Transverse colon (tissue), 4 donors: ENCODE results near the gene C1orf174. TPM values are rescaled to one million over a fixed set of nuclear protein-coding genes. Genes with fewer than 3 reads are reported as not detected.

Experiments
- DNase-seq: peaks from one replicate; pipeline ENCODE4 v3.0.0-alpha.2; 2019
- H3K27ac ChIP-seq, 4 donors: fragments of 200-600 bp; sonication (generic); 2 replicates each; pipeline ENCODE4 v1.5.1; 2016 to 2018; ENCODE audit warnings: inconsistent platforms in 4 of 4
- H3K27me3 ChIP-seq: fragments of 200-600 bp; sonication (generic); 2 replicates; pipeline ENCODE4 v1.5.1; 2017; ENCODE audit warnings: inconsistent platforms
- H3K36me3 ChIP-seq, 4 donors: fragments of 200-600 bp; sonication (generic); 2 replicates each; pipeline ENCODE4 v1.5.1; 2017 to 2019; ENCODE audit warnings: inconsistent platforms in 4 of 4
- H3K4me1 ChIP-seq, 4 donors: fragments of 200-600 bp; sonication (generic); 2 replicates each; pipeline ENCODE4 v1.5.1; 2017 to 2020; ENCODE audit warnings: inconsistent platforms in 4 of 4
- H3K4me3 ChIP-seq, 4 donors: fragments of 200-600 bp; sonication (generic); 1 replicate in 1 of 4; 2 replicates in 3 of 4; pipeline versions ENCODE4 v1.5.1 to v1.6.1; 2017 to 2019; ENCODE audit warnings: inconsistent platforms in 4 of 4
- H3K9me3 ChIP-seq, 2 donors: fragments of 200-600 bp; sonication (generic); 2 replicates each; pipeline ENCODE4 v1.5.1; 2017 to 2019; ENCODE audit warnings: inconsistent platforms in 2 of 2
- CTCF ChIP-seq, 5 experiments: fragments of 200-600 bp in 3 of 5; fragments of 450-650 bp in 2 of 5; sonication (generic) in 3 of 5; IDR thresholded peaks; 1 replicate in 2 of 5; 2 replicates in 3 of 5; pipeline ENCODE4 v1.5.1; 2016 to 2017; ENCODE audit warnings: antibody characterized with exemption in 5 of 5, inconsistent platforms in 3 of 5, mild to moderate bottlenecking in 2 of 5, moderate library complexity in 1 of 5
- EP300 ChIP-seq: sonication (generic); formaldehyde crosslinking; IDR thresholded peaks from one replicate; pipeline ENCODE4 v1.6.1; 2017; ENCODE audit warnings: antibody characterized with exemption, low read depth
- POLR2A ChIP-seq: fragments of 450-650 bp; IDR thresholded peaks from one replicate; pipeline ENCODE4 v1.6.1; 2016; ENCODE audit warnings: antibody characterized with exemption, mild to moderate bottlenecking, moderate library complexity
- POLR2AphosphoS5 ChIP-seq, 3 donors: sonication (generic); formaldehyde crosslinking; IDR thresholded peaks; one replicate each; pipeline ENCODE4 v1.6.1; 2016; ENCODE audit warnings: antibody characterized with exemption in 3 of 3
- WGBS, 2 donors: methylation state at CpG; one replicate each; pipeline ENCODE4 v1.1.5; 2018; ENCODE audit warnings: low coverage in 1 of 2; 5-methylcytosine and 5-hydroxymethylcytosine counted together
- in situ Hi-C, 4 donors: fragments of 200-750 bp; cut with MboI; loops; one replicate each; pipeline versions ENCODE4 v1.15.0 to v1.15.1; 2017; ENCODE audit warnings: low sequenced_read_pairs in 3 of 4, low pct_ligation_motif_present in 1 of 4, low pct_unique_long_range_greater_than_20kb in 1 of 4
- intact Hi-C: fragments of 100-400 bp; cut with DNase I; formaldehyde crosslinking; loops from one replicate; pipeline ENCODE4 v1.15.1; 2023; ENCODE audit warnings: low total_unique reads
- total RNA-seq, 4 donors: library from RNA; depleted of rRNA; stranded (reverse); fragments of >200 nt; gene quantifications; one replicate each; pipeline ENCODE4 v1.1.0, GENCODE V29; 2016

Gene C1orf174
- total RNA-seq, 4 donors from 2014 or later = 23.5 to 45.4 (median 36.6) TPM

GRCh38 chr1:3869751-3870301 is 30.2 kb downstream of the C1orf174 start:
- in situ Hi-C loops = no loop called here
- no peak for DNase-seq
- no peak for TF ChIP-seq POLR2AphosphoS5 (IDR thresholded peaks at IDR 0.05)
- TF ChIP-seq CTCF (IDR thresholded peaks at IDR 0.05) = no peak
- TF ChIP-seq EP300 = no peak
- TF ChIP-seq POLR2A = no peak
- intact Hi-C loops = no loop called here
- no peaks in the 10 kb centered on the region for H3K9me3 ChIP-seq
- 84% methylated on average over 9 of the region's 18 CpGs; no CpG with 5 or more reads in 1 of the 2 donors for WGBS, 2 donors
- peaks cover 0 to 16% (median 0%) of the 10 kb centered on the region in 4 donors for H3K36me3 ChIP-seq
- H3K4me3 ChIP-seq = no peak overlapping the region
- H3K27me3 ChIP-seq = no peaks in the 10 kb centered on the region
- no peaks in the 10 kb centered on the region for H3K4me1 ChIP-seq
- no peak overlapping the region for H3K27ac ChIP-seq

DNA sequence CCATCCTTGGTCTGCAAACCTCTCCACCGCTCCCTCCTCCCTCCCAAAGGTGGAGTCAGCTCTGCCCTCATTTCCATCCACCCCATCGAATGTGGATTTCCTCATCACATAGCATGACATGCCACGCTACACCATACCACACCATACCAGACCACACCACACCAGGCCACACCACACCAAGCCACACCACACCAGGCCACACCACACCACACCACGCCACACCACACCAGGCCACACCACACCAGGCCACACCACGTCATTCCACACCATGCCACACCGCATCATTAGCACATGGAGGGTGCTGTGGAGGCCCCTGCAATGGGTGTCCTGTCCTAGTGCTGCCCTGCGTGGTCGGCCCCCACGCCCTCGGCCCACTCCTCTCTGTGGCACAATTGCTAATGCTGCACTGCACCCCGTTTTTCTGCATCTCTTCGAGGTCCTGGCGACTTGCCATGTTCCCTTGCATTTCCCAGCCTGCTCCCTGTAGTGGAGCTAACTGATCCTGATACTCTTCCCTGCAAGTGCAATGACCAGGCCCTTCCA is 31.5 kb downstream of the C1orf174 start:
- TF ChIP-seq CTCF (IDR thresholded peaks at IDR 0.05) = no peak
- no peak for TF ChIP-seq EP300
- TF ChIP-seq POLR2A = no peak
- TF ChIP-seq POLR2AphosphoS5 (IDR thresholded peaks at IDR 0.05) = no peak
- no peak overlapping the region for H3K27ac ChIP-seq
- intact Hi-C loops = no loop called here
- no peaks in the 10 kb centered on the region for H3K4me1 ChIP-seq
- WGBS, 2 donors = 72 to 100% methylated on average over 2 to 13 of the region's 13 CpGs
- no peaks in the 10 kb centered on the region for H3K9me3 ChIP-seq
- H3K36me3 ChIP-seq = peaks cover 0 to 13% (median 0%) of the 10 kb centered on the region in 4 donors
- in situ Hi-C loops = no loop called here
- no peak for DNase-seq
- no peak overlapping the region for H3K4me3 ChIP-seq
- no peaks in the 10 kb centered on the region for H3K27me3 ChIP-seq

GRCh38 chr1:3865606-3866160 is 34.4 kb downstream of the C1orf174 start:
- H3K36me3 ChIP-seq = peaks cover 0 to 3% (median 0%) of the 10 kb centered on the region in 4 donors
- in situ Hi-C loops = no loop called here

GRCh38 chr1:3864884-3865283 is 35.2 kb downstream of the C1orf174 start:
- H3K36me3 ChIP-seq = no peaks in the 10 kb centered on the region
- no peaks in the 10 kb centered on the region for H3K4me1 ChIP-seq
- intact Hi-C loops (no loop called here), in situ Hi-C loops (no loop called here)
- whole genome bisulfite sequencing, 2 donors = 73 to 94% methylated on average over 6 of the region's 6 CpGs
- no peak overlapping the region for H3K27ac ChIP-seq
- no peak for DNase-seq
- no peak overlapping the region for H3K4me3 ChIP-seq
- TF ChIP-seq POLR2AphosphoS5 (IDR thresholded peaks at IDR 0.05) (no peak), POLR2A (no peak), CTCF (IDR thresholded peaks at IDR 0.05) (no peak), EP300 (no peak)
- H3K9me3 ChIP-seq = no peaks in the 10 kb centered on the region
- H3K27me3 ChIP-seq = no peaks in the 10 kb centered on the region

More at GRCh38 chr1:3865606-3866160, 34.4 kb downstream of the C1orf174 start:
- H3K4me3 ChIP-seq = no peak overlapping the region
- H3K27me3 ChIP-seq = no peaks in the 10 kb centered on the region
- intact Hi-C loops = no loop called here
- WGBS, 2 donors = 79 to 81% methylated on average over 3 to 18 of the region's 18 CpGs
- H3K27ac ChIP-seq = no peak overlapping the region
- no peak for DNase-seq
- TF ChIP-seq POLR2A (no peak), POLR2AphosphoS5 (IDR thresholded peaks at IDR 0.05) (no peak), CTCF (IDR thresholded peaks at IDR 0.05) (no peak), EP300 (no peak)
- H3K9me3 ChIP-seq = no peaks in the 10 kb centered on the region
- H3K4me1 ChIP-seq = no peaks in the 10 kb centered on the region
